GM12892 (cell line): ENCODE results near the gene POTEG.
"Not testable (repeated sequence)": the region's sequence is repeated elsewhere in the genome, so short reads cannot be mapped to it uniquely, and the experiment has no call there.

ENCODE experiments used
- POLR2A ChIP-seq: IDR thresholded peaks from 2 replicates; pipeline ENCODE4 v1.6.1; 2011; ENCODE audit warnings: low read depth, low read length, control low read depth
- POLR2AphosphoS5 ChIP-seq: IDR thresholded peaks from 2 replicates; pipeline ENCODE4 v1.6.1; 2011; ENCODE audit warnings: low read depth, low read length, control low read depth
- TAF1 ChIP-seq: IDR thresholded peaks from 2 replicates; pipeline ENCODE4 v1.6.1; 2011; ENCODE audit warnings: low read depth, mild to moderate bottlenecking, control low read depth, low read length, borderline replicate concordance

GRCh38 chr14:19433765-19434164 is 376 bp downstream of the POTEG start:
- TF ChIP-seq POLR2A, POLR2AphosphoS5, TAF1: not testable (repeated sequence)
